Activated CD4-positive, alpha-beta T cell treated with anti-CD3 and anti-CD28 coated beads, Interleukin-2, amount 50 U/mL, for 24 hours (primary cell): ENCODE results near the gene SNAPC1.

Source experiments
- DNase-seq, 2 donors: peaks; one replicate each; pipeline ENCODE4 v3.0.0-alpha.2; 2020; ENCODE audit warnings: low read depth in 1 of 2, low spot score in 1 of 2

SNAPC1 gene

GRCh38 chr14:61805451-61805850 lies 43.2 kb downstream of the SNAPC1 start:
- no peak for DNase-seq

GRCh38 chr14:61811882-61812346 lies 49.7 kb downstream of the SNAPC1 start:
- no peak for DNase-seq

GRCh38 chr14:61812347-61813095 lies 50.3 kb downstream of the SNAPC1 start, which contains the start of gene SYT16:
SYT16 (plus strand) TSS chr14:61812703.
- DNase-seq = no peak

DNA sequence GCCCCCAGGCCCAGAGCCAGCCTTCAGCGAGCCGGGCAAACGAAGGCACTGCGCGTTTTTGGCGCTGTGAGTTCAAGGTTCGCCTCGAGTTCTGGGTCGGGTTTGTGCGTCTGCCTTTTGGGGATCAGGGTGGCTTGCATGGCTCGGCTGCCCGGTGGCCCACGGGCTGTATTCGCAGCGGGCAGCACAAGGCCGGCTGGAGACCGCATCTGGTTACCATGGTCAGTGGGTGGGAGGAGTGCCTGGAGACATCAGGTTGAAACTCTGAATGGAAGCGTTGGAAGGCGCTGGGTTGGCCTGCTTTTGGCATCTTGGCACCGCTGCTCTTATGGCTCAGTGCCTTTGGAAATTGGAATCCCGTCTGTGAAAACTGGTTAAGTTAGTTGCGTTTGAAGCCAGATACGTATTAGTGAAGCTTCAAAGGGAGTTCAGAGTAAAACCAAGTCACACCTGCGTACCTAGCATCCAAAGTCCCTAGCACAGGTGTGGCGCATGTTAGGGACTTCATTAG lies 50.9 kb downstream of the SNAPC1 start:
- no peak for DNase-seq

GRCh38 chr14:61822458-61822857 lies 60.2 kb downstream of the SNAPC1 start:
- no peak for DNase-seq

DNA sequence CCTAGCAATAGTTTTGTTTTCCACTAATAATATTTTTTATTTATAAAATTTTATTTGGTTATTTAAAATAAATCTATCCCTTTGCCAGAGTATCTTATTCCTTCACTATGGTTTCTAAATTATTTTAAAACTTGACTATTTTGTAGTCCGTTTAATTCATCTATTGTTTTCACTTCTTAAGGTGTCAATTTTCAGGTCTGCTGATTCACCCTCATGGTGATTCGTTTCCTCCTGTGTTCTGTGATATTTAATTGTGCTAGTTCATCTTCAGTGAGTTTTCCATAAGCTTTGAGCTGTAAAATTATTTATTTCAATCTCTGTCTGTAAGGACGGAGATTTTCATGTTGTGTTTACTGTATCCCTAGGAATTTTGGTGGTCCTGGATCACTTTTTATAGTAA lies 70.6 kb downstream of the SNAPC1 start:
- DNase-seq = no peak

DNA sequence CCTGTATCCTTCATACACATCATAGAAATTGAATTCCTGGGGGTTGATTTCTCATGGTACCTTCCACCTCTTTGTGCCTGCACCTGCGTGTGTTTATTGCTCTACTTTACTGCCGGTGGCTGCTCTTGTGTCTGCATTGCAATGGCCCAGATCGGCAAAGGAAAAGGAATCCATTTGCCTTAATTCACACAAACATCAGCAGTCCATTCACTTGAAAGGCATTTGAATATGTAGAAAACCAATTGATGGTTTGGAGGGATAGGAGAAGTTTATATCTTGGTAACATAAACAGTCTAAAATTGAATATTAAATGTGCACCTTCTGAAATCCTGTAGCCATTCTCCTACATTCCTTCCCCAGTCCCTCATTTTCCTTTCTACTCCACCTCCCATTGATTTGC lies 74.0 kb downstream of the SNAPC1 start:
- DNase-seq = no peak

DNA sequence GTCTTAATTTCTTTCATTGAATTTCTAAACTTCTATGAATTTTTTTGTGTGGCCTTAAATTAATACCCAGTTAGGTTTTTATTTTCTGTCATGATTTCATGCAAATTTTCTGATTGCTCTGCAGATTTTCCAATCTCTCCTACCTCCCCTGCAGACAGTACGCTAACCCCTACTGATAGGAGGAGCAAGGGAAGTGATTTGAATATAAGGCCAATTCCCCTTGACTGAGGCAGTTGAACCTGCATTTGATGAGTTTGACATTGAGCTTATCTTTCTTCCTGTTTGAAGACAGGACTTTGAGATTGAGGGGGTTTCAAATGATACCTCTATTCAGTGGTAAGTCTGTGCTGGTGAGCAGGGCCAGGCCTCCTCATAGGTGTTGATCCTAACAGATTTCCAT lies 74.6 kb downstream of the SNAPC1 start:
- no peak for DNase-seq

DNA sequence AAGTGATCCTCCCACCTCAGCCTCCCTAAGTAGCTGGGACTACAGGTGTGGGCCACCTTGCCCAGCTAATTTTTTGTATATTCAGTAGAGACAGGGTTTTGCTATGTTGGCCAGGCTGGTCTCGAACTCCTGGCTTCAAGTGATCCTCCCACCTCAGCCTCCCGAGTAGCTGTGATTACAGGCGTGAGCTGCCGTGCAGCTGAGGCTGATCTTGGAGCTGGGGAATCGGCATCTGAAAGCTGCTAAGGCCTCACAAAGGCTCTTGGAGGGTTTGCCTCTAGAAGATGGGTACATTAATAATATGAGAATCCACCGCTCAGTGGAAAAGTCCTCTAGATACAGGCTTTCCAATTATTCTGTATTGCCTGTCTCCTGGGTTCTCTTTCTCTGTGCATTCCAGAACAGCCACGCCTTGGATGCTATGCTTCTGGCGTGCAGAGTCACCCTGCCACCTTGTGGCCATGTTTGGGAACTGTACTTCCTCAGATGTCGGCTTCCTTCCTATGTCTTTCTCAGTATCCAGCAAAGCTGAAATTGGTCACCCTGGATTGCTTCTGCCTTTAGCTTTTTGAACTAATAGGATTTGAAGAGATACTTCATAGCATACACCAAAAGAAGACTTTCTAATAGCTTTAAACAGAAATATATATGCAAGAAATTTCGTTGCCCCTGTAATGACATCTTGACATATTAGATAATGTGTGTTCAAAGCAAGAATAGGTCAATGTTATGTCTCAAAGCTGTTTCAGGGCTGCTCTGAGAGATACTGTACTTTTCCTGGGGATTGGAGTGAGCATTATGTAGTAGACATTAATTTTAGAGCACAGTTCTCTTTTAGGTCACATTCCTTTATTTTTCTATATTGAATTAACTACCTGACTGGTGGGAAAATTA lies 75.4 kb downstream of the SNAPC1 start:
- peak; percentile 52 to 68 for DNase-seq

DNA sequence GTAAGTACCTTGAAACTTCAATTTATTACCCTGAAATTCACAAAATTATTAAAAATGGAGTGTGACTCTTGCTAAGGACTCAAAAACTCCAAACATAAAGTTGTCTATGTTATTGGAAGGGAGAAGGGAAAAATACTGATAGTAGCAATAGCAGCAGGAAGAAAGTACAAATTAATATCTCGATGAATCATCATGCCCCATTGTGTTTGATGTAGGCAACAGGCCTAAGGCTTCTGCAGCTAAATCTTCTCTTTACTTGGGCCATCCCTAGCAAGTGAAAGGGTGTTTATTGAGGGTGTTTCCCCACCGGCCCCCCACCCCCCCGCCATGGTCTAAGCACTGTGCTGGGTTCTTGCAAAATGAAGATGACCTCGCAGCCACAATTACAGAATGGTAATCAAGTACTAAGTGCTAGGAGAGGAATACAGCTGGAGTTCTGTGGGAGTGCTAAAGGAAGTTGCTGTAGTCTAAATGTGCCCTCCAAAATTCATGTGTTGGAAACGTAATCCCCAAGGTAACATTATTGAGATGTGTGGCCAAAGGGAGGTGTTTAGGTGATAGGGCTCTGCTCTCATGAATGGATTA lies 76.5 kb downstream of the SNAPC1 start:
- DNase-seq = no peak

DNA sequence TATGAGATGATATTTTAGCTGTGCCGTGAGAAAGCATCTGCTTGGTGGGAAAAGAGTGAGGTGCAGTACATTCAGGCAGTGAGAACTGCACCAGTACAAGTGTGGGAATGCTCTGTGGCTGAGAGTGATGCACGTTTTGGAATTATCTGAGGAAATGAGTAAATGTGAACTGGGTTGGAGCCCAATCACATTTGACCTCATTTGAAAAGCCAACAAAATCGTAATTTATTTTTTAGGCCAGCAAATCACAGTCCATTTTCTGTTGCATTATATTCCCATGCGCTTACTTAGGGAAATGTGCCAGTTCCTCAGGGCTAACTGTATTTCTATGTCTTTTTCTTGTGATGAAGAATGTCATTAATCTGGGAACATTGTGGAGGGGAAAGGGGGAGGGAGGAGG lies 77.3 kb downstream of the SNAPC1 start:
- DNase-seq = no peak

GRCh38 chr14:61841145-61841544 lies 78.9 kb downstream of the SNAPC1 start:
- no peak for DNase-seq
